GM12865 (cell line): Measurements from ENCODE around the gene ALG2.

Experiments
- DNase-seq: peaks from one replicate; pipeline ENCODE4 v3.0.0; 2010; ENCODE audit warnings: low read depth
- H3K4me3 ChIP-seq: 2 replicates; pipeline ENCODE4 v1.5.1; 2011; ENCODE audit warnings: mild to moderate bottlenecking, low read depth, low read length, control low read depth
- TF ChIP-seq, protein P1 (sequence below): IDR thresholded peaks from 2 replicates; pipeline ENCODE4 v1.5.1; 2011; ENCODE audit warnings: low read length, control low read depth, low read depth, inconsistent platforms; ENCODE audit not compliant: insufficient read depth; ENCODE audit errors: missing control alignments

Gene ALG2

DNA sequence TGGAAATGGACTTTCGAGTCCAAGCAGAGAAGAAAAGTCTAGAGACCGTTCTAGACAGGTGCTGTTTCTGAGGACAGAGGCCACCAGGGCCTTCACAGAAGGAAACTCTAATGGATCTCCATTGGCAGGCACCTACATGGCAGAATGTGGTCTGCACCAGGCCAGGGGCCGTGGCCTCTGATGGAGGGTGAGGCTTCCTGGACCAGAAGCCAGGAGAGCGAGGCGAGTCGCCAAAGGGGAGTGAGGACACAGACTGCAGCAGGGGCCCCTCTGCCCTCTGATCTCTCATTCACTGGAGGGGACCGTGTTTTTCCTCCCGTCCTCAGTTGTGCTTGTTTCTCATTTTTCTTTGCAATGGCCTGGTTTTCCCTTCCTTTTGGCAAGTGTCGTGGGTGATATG is 41.1 kb downstream of the ALG2 start:
- TF ChIP-seq, protein P1, sequence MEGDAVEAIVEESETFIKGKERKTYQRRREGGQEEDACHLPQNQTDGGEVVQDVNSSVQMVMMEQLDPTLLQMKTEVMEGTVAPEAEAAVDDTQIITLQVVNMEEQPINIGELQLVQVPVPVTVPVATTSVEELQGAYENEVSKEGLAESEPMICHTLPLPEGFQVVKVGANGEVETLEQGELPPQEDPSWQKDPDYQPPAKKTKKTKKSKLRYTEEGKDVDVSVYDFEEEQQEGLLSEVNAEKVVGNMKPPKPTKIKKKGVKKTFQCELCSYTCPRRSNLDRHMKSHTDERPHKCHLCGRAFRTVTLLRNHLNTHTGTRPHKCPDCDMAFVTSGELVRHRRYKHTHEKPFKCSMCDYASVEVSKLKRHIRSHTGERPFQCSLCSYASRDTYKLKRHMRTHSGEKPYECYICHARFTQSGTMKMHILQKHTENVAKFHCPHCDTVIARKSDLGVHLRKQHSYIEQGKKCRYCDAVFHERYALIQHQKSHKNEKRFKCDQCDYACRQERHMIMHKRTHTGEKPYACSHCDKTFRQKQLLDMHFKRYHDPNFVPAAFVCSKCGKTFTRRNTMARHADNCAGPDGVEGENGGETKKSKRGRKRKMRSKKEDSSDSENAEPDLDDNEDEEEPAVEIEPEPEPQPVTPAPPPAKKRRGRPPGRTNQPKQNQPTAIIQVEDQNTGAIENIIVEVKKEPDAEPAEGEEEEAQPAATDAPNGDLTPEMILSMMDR, result no peak
- no peak for DNase-seq
- no peak overlapping the region for H3K4me3 ChIP-seq

DNA sequence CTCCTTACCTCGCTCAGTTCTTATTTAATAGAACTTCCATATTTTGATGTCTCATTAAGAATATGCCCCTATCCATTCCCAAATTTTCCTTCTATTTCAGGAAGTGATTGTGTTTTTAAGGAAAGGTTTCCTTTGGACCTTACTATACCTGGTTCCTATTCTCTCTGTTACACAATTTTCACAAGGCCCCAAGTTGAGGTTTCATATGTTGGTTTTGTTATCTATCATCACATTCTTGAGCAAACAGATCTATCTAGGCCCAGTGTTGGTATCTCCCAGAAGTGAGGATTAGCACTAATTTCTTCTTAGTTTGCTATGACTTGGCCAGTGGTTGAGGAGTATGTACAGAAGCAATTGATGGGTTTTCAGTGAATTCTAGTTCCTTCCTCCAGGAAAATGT is 41.5 kb downstream of the ALG2 start:
- TF ChIP-seq, protein P1, result no peak
- peak; percentile 77 for DNase-seq
- no peak overlapping the region for H3K4me3 ChIP-seq

DNA sequence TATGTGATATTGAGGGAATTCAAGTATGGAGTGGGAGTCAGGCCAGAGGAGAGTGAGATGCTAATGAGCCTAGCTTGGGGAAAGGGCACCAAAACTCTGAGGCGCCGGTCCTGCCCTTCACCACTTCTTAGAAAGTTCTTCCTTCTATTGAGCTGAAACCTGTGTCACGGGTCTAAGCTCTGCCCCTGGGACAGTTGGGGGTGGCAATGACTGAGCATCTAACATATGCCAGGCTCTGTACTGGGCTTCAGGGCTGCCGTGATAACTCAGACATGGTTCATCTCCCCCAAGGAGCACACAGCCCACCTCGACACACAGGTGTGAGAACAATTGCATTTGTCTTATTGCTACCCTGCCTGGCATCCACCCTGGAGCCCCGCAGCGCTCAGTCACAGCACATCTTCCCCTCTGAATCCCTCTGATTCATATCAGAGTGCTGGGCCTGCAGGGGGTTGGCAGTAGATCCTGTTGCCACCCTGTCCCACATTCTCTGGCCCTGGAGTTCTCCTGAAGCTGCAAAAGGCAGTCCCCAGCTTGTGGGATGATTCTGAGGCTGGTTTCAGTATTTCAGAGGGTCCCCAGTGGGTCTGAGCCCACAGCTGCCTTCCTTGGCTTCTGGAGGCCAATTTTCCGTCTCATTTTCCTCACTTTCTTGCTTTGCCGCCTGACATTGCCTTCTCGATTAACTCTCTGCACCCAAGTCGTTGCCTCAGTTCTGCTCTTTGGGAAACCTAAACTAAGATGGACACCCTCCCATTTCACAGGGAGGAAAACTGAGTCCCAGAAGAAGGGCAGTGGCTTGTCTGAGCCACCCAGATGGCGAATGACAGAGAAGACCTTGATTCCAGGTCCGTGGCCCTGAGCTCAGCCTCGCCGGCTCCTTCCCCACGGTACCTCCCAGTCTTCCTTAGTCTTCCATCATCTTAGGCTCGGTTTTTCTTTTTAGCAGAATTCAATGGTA is 42.5 kb downstream of the ALG2 start:
- no peak overlapping the region for H3K4me3 ChIP-seq
- TF ChIP-seq, protein P1, result no peak
- DNase-seq, result no peak

DNA sequence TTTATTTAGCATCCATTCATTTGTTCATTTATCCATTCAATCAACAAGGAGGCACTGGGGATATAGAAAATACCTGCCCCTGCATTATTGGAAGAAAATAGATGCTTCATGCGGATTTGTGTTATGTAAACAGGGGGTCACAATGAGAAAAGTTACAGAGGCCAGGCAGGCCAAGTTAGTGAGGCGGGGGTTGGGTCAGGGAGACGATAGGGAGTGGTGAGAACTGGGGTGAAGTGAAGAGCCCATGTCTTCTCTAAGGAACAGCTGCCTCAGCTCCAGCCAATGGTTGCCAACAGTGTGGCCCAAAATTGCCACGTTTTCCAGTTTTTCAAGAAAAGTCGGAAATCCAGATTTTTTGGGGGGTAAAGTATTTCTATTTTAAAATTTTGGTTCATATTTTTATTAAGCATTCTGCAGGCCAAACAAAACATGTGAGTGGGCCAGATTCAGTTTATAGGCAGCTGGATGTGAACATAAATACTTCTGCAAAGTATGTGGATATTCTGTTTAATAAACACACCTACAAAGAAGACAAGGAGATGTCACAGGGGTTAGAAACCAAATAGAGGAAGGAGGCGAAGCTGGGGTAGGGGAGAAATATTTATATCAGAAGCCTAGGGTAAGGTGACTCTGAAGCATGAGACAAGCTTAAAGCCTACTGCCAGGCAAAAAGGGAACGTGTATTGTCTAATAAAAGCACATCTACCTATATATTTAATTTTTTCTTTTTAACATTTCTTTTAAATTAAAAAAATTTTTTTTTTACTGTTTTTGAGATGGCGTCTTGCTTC is 44.0 kb downstream of the ALG2 start:
- DNase-seq, result no peak
- H3K4me3 ChIP-seq, result no peak overlapping the region
- TF ChIP-seq, protein P1, result no peak

DNA sequence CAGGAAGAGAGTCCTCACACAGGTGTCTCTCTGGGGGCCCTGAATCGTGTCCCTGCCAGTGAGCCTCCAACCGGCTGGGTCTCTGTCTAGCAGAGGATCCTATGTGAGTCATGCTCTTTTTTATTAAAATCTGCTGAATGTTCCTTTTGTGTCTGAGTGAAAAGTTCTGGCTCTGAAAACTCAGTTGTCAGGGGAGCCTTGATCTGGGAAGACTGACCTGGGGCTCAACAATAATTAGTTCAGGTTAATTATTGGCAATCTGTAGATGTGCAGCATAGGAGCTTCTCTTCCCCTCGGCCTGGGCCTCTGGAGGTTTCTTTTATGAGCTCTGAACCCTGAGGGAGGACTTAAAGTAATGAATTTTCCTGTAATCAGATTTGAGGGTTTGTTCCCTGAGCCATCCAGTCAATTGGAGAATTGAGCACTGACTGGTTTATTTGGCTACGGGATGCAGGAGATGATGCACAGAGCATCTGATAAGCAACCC is 45.2 kb downstream of the ALG2 start:
- no peak overlapping the region for H3K4me3 ChIP-seq
- TF ChIP-seq, protein P1, result no peak
- no peak for DNase-seq

DNA sequence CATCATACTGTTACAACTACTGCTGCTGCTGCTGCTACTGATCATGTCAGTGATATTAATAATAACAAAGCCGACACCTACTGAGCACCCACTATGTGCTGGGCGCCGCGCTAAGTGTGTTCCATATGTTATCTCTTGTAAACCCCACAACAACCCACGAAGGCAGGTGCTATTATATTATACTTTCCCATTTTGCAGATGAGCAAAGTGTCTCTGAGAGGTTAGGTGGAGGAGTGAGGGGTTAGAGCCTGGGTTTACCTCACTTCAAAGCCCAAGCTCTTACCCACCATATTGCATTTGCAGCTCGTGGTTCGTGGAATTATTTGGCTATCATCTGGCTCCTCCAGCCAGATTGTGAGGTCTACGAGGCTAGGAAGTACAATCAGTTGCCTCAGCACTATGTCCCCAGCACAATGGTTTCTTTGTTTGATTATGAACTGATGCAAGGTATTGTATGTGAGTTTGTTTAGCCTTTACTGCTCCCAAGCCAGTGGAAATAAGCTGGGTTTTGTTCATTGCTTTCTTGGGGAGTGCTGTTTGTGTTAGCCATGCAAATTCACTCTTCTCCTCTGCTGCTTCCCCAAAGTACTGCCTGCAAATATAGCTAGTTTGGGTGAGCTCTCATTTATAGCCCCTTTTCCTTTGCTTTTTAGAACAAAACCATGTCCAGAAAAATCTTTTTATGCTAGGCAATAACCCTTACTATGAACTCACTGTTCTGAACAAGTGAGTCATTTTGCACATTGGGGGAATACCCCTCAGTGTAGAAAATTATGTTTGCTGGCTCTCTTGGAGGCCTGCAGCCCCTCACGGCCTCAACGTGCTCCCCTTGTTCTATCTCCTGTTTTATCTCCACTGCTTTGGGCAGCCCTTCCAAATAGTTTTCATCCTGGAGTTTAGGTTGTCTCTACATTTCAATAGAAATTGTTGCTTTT is 47.9 kb downstream of the ALG2 start:
- DNase-seq, result no peak
- TF ChIP-seq, protein P1, result no peak
- H3K4me3 ChIP-seq, result no peak overlapping the region
